H9 (cell line): ENCODE results near the gene TTC19. TPM values are rescaled to one million over a fixed set of nuclear protein-coding genes. Genes with fewer than 3 reads are reported as not detected.

Experiments
- DNase-seq: peaks from one replicate; pipeline ENCODE4 v3.0.0-alpha.2; 2017
- H2AFZ ChIP-seq: one replicate; pipeline ENCODE4 v1.6.1; 2013; ENCODE audit warnings: mild to moderate bottlenecking, low read length, control low read depth, moderate library complexity
- H2AK5ac ChIP-seq: 2 replicates; pipeline ENCODE4 v1.6.1; 2013; ENCODE audit warnings: low read length, control low read depth, mixed read lengths; ENCODE audit not compliant: insufficient read length
- H2BK120ac ChIP-seq: one replicate; pipeline ENCODE4 v1.6.1; 2013; ENCODE audit warnings: low read depth, mild to moderate bottlenecking, low read length, control low read depth, inconsistent platforms; ENCODE audit not compliant: poor library complexity, severe bottlenecking
- H2BK12ac ChIP-seq: 2 replicates; pipeline ENCODE4 v1.6.1; 2013; ENCODE audit warnings: low read length, control low read depth, mixed read lengths, low read depth; ENCODE audit not compliant: insufficient read length
- H2BK15ac ChIP-seq: 2 replicates; pipeline ENCODE4 v1.6.1; 2013; ENCODE audit warnings: low read depth, low read length, control low read depth
- H2BK20ac ChIP-seq: one replicate; pipeline ENCODE4 v1.6.1; 2013; ENCODE audit warnings: low read depth, mild to moderate bottlenecking, low read length, control low read depth, inconsistent platforms; ENCODE audit not compliant: poor library complexity, severe bottlenecking
- H2BK5ac ChIP-seq: 2 replicates; pipeline ENCODE4 v1.6.1; 2013; ENCODE audit warnings: low read length, control low read depth, mixed read lengths; ENCODE audit not compliant: insufficient read length
- H3K14ac ChIP-seq: 2 replicates; pipeline ENCODE4 v1.6.1; 2013; ENCODE audit warnings: low read length, control low read depth; ENCODE audit not compliant: insufficient read depth
- H3K18ac ChIP-seq: 2 replicates; pipeline ENCODE4 v1.6.1; 2013; ENCODE audit warnings: low read depth, mild to moderate bottlenecking, mixed read lengths, low read length, control low read depth; ENCODE audit not compliant: insufficient read length
- H3K23ac ChIP-seq: 2 replicates; pipeline ENCODE4 v1.6.1; 2013; ENCODE audit warnings: low read length, control low read depth, mixed read lengths, low read depth; ENCODE audit not compliant: insufficient read length
- H3K23me2 ChIP-seq: 2 replicates; pipeline ENCODE4 v1.6.1; 2013; ENCODE audit warnings: low read depth, mild to moderate bottlenecking, mixed read lengths, low read length, control low read depth; ENCODE audit not compliant: insufficient read length, poor library complexity, severe bottlenecking
- H3K27ac ChIP-seq: 2 replicates; pipeline ENCODE4 v1.5.1; 2013; ENCODE audit warnings: low read length, control low read depth, mixed read lengths, low read depth; ENCODE audit not compliant: insufficient read length
- H3K27me3 ChIP-seq: 2 replicates; pipeline ENCODE4 v1.6.1; 2013; ENCODE audit warnings: low read length, control low read depth, inconsistent platforms; ENCODE audit not compliant: insufficient read depth
- H3K4ac ChIP-seq: 2 replicates; pipeline ENCODE4 v1.6.1; 2013; ENCODE audit warnings: low read depth, mild to moderate bottlenecking, control low read depth, inconsistent platforms, low read length, moderate library complexity
- H3K4me1 ChIP-seq: 2 replicates; pipeline ENCODE4 v1.6.1; 2013; ENCODE audit warnings: low read length, control low read depth, inconsistent platforms; ENCODE audit not compliant: insufficient read depth
- H3K4me2 ChIP-seq: 2 replicates; pipeline ENCODE4 v1.6.1; 2013; ENCODE audit warnings: low read length, control low read depth, mixed read lengths; ENCODE audit not compliant: insufficient read length, insufficient read depth
- H3K56ac ChIP-seq: 2 replicates; pipeline ENCODE4 v1.6.1; 2013; ENCODE audit warnings: low read depth, mild to moderate bottlenecking, mixed read lengths, low read length, control low read depth; ENCODE audit not compliant: insufficient read length
- H3K79me1 ChIP-seq: 2 replicates; pipeline ENCODE4 v1.6.1; 2013; ENCODE audit warnings: low read depth, mild to moderate bottlenecking, moderate library complexity, low read length, control low read depth, inconsistent platforms; ENCODE audit not compliant: insufficient read depth, poor library complexity, severe bottlenecking
- H3K79me2 ChIP-seq: 2 replicates; pipeline ENCODE4 v1.6.1; 2013; ENCODE audit warnings: low read length, control low read depth, inconsistent platforms; ENCODE audit not compliant: insufficient read depth
- H3K9ac ChIP-seq: 2 replicates; pipeline ENCODE4 v1.6.1; 2013; ENCODE audit warnings: low read length, control low read depth, mixed read lengths; ENCODE audit not compliant: insufficient read length; ENCODE audit errors: extremely low read depth
- H3K9me3 ChIP-seq: one replicate; pipeline ENCODE4 v1.6.1; 2013; ENCODE audit warnings: low read depth, low read length, inconsistent platforms; ENCODE audit not compliant: control insufficient read depth
- H3T11ph ChIP-seq: one replicate; pipeline ENCODE4 v1.6.1; 2013; ENCODE audit warnings: mild to moderate bottlenecking, low read length, control low read depth, inconsistent platforms
- H4K20me1 ChIP-seq: one replicate; pipeline ENCODE4 v1.6.1; 2013; ENCODE audit not compliant: control insufficient read depth, insufficient read length, insufficient read depth
- H4K5ac ChIP-seq: 2 replicates; pipeline ENCODE4 v1.6.1; 2013; ENCODE audit warnings: low read depth, mild to moderate bottlenecking, mixed read lengths, low read length, control low read depth; ENCODE audit not compliant: insufficient read length
- H4K8ac ChIP-seq: replicated peaks from 2 replicates; pipeline ENCODE4 v1.6.1; 2013; ENCODE audit warnings: low read length, control low read depth, mixed read lengths, low read depth; ENCODE audit not compliant: insufficient read length
- H4K91ac ChIP-seq: 2 replicates; pipeline ENCODE4 v1.6.1; 2013; ENCODE audit warnings: low read depth, mild to moderate bottlenecking, moderate library complexity, mixed read lengths, low read length, control low read depth; ENCODE audit not compliant: insufficient read length
- H3K27ac Mint-ChIP-seq, 3 experiments: 2 replicates in 2 of 3; 3 replicates in 1 of 3; pipeline ENCODE4 v1.8.0; 2020 to 2021; ENCODE audit warnings: mixed read lengths in 3 of 3, mild to moderate bottlenecking in 1 of 3, moderate library complexity in 1 of 3
- H3K27me3 Mint-ChIP-seq: 2 replicates; pipeline ENCODE4 v1.8.0; 2021; ENCODE audit warnings: low read depth, mild to moderate bottlenecking, moderate library complexity, mixed read lengths
- H3K36me3 Mint-ChIP-seq, 3 experiments: 2 replicates in 2 of 3; 3 replicates in 1 of 3; pipeline ENCODE4 v1.8.0; 2020 to 2021; ENCODE audit warnings: low read depth in 3 of 3, mixed read lengths in 3 of 3; ENCODE audit not compliant: insufficient read depth in 1 of 3
- H3K4me1 Mint-ChIP-seq, 2 experiments: 2 replicates each; pipeline ENCODE4 v1.8.0; 2020; ENCODE audit warnings: mixed read lengths in 2 of 2
- H3K4me3 Mint-ChIP-seq, 2 experiments: 2 replicates in 1 of 2; 3 replicates in 1 of 2; pipeline ENCODE4 v1.8.0; 2020 to 2021; ENCODE audit warnings: mild to moderate bottlenecking in 2 of 2, mixed read lengths in 2 of 2, moderate library complexity in 1 of 2
- H3K9me3 Mint-ChIP-seq, 2 experiments: 2 replicates in 1 of 2; 3 replicates in 1 of 2; pipeline ENCODE4 v1.8.0; 2020; ENCODE audit warnings: mild to moderate bottlenecking in 2 of 2, mixed read lengths in 2 of 2, moderate library complexity in 1 of 2
- CTCF ChIP-seq: fragments of 200-600 bp; sonication (generic); conservative IDR thresholded peaks from 3 replicates; pipeline ENCODE4 v1.8.0; 2021; ENCODE audit warnings: antibody characterized with exemption, mild to moderate bottlenecking
- WGBS: extraction: QIAGEN DNeasy Blood & Tissue Kit; methylation state at CpG from one replicate; pipeline ENCODE4 v1.1.7; 2013; ENCODE audit warnings: missing lambda C conversion rate, low lambda C conversion rate, mixed read lengths; ENCODE audit not compliant: insufficient read length; ENCODE audit errors: extremely low coverage; 5-methylcytosine and 5-hydroxymethylcytosine counted together
- total RNA-seq: library from RNA; stranded (reverse); gene quantifications from 2 replicates; pipeline ENCODE4 v1.2.1, GENCODE V29; 2021

TTC19 gene
- total RNA-seq, 1 experiment from 2014 or later = 64.3 TPM

GRCh38 chr17:15981208-15981607, 18.4 kb upstream of the TTC19 start:
- H2BK12ac ChIP-seq = no peak overlapping the region
- no peaks in the 10 kb centered on the region for H3K79me2 ChIP-seq
- H2AFZ ChIP-seq = no peak overlapping the region
- no peak overlapping the region for H4K5ac ChIP-seq
- no peak overlapping the region for H2BK5ac ChIP-seq
- Mint-ChIP-seq H3K4me1 (peaks cover 7 to 12% of the 10 kb centered on the region in 2 experiments), H3K27ac (0 out of 7 replicates have a peak overlapping the region, but pooled peaks of 1 of the 3 experiments have one; percentile 64), H3K4me3 (no peak overlapping the region), H3K9me3 (peaks cover 6 to 8% of the 10 kb centered on the region in 2 experiments; a peak in 4 of 5 replicates), H3K27me3 (no peaks in the 10 kb centered on the region), H3K36me3 (peaks cover 39 to 74% (median 73%) of the 10 kb centered on the region in 3 experiments)
- H3K4me2 ChIP-seq = no peak overlapping the region
- no peak overlapping the region for H3K56ac ChIP-seq
- no peaks in the 10 kb centered on the region for H3K23me2 ChIP-seq
- peaks cover 5% of the 10 kb centered on the region for H3K9me3 ChIP-seq
- no peak overlapping the region for H2BK120ac ChIP-seq
- no peak overlapping the region for H3K4ac ChIP-seq
- no peak overlapping the region for H3K27ac ChIP-seq
- DNase-seq = no peak
- no peaks in the 10 kb centered on the region; the same call in 1 of the 2 replicates for H3K4me1 ChIP-seq
- H4K91ac ChIP-seq = no peak overlapping the region
- H2BK15ac ChIP-seq = no peak overlapping the region
- no peak overlapping the region for H3K14ac ChIP-seq
- H4K8ac ChIP-seq = no peak overlapping the region
- no CpG with 5 or more reads among the region's 2 CpGs for WGBS
- TF ChIP-seq CTCF = no peak
- no peaks in the 10 kb centered on the region for H4K20me1 ChIP-seq
- H3K9ac ChIP-seq = no peak overlapping the region
- no peak overlapping the region for H3K18ac ChIP-seq
- H3K23ac ChIP-seq = no peak overlapping the region
- H3K27me3 ChIP-seq = no peaks in the 10 kb centered on the region
- H3K79me1 ChIP-seq = no peaks in the 10 kb centered on the region
- no peak overlapping the region for H2AK5ac ChIP-seq
- no peak overlapping the region for H2BK20ac ChIP-seq
- H3T11ph ChIP-seq = no peak overlapping the region
